Hematopoietic multipotent progenitor cell treated with erythropoietin and hydrocortisone succinate and interleukin-3 and kit ligand, for 8 days (in vitro differentiated cells): ENCODE measurements around the gene IL2RA.

Experiments
- DNase-seq: peaks from one replicate; pipeline ENCODE4 v3.0.0-alpha.2; 2015

The IL2RA gene

DNA sequence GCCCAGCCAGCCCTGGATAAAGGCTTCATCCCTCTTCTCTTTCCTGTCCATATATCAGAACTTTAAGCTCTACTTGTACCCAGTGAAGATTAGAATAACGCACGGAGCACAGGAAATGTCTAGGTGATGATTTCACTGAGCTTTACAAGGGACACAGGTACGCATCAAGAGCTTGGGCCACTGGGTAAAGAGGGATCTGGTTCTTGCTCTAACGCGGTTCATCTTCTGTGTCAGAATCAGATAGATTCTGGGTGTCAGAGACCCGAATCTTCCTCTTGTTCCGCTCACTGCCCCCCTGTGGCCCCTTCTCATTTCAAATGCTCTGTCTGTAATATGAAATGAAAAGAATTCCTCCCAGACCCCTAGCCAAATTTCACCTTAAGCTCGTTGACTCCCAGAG lies 24.7 kb downstream of the IL2RA start:
- DNase-seq: no peak

DNA sequence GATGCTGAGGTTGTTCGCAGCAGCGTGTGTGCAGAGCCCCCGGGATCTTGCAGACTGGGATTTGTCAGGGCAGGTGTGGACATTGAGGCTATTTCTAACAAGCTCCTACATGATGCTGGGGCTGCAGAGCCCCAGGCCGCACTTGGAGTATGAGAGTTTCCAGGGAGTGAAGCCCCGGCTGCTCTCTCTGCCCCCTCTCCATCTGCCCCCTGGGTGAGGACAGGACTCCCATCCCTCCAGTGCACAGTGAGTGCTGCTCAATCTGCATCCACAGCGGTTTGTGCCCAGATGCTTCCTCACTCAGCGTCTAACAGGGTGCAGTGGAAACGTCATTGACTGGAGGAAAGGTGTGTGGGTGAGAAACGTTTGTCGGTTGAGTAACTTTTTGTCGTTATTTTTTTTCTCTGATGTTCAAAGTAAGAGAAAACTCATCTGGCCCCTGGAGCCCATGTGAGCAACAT lies 25.3 kb downstream of the IL2RA start:
- no peak for DNase-seq

DNA sequence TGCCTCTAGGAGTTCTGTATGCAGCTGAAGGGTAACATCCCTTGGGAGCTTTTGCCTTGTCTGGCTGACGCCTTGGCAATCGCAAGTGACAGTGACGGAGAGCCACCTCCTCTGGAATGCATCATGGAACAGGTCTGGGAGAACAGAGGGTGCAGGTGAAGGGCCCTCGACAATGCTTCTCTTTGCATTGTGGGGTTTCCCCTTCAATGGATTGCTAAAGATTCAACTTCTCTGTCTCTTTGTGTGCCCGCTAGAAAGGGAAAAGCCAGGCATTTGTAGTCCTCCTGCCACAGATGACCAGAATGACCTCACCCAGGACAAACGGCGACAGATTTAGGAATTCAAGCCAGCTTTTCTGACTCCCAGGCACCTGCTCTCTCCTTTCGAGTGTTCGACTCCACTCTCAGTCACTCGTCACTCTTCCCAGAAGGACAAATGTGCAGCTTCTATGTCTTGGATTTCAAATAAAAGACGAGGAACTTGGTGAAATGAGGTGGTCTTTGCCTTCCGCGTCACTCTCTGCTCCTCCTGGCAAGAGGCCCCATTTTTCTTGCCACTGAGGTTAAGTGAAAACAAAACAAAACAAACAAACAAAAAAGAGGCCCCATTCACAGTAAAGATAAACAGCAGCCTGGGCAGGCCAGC lies 26.1 kb downstream of the IL2RA start:
- DNase-seq: no peak

DNA sequence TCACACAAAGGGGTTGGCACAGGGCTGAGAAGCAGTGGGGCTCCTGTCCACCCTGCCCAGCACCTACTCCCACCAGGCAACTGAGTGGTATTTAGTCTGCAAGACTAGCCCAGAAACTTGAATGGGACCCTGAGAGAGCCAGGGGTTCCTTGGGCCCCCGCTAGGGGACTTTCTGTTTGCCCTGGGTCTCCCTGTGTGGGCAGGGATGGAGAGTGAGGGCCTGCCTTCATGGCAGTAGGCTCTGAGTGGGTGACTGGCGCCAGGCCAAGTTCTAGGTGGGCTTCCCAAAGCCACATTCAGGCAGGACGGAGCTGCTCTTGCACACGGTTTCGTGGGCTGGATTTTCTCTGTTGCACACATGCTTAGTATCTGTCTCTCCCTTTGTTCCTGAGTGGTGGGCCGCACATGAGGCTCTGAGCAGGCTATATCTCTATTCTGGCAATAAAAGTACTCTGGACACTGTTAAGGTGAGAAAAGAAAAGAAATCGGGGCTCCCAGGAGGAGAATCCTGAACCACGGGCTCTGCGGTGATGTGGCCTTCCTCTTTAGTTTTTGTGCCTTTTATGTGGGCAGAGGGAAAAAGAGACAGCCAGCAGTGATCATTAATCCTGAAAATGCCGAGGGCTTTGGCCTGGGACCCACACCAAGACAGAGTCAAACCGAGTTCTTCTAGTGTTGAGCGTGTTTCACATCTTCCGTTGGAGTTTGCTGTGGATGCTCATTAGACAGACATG lies 26.9 kb downstream of the IL2RA start:
- DNase-seq: no peak

DNA sequence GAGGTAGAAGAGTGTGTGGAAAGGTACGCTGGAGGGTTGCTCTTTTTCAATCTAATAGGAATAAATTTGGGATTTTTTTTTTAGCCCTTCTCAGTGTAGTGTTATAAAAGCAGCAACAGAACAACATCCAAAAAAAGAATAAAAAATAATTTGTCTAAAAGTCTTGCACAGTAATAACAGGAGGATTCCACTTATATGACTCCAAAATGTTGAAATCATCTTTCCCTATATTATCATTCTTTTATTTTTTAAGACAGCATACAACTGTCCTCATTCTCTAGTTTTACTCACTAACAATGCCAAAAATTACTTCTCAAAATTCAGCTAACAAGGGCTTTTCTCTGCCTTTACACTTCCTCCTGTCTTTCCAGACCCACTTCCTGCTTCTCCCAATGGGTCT lies 27.8 kb downstream of the IL2RA start:
- DNase-seq: no peak

DNA sequence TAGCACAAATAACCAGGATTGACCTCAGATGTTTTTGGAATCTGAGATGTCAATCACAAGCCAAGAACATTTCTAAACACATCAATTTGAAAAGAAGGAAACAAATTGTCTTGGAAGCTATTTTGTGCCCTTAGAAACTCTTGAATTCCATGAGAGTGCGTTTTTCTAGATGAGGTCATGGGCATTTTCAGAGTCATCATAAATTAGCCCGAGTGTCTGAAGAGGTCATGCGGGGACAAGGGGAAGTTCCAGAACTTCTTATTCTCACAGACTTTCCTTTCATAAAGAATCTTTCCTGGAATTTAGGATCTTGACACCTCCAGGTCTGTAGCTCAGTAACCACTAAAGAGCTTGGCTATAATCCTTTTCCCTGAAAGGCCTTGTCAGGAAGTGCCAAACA lies 28.2 kb downstream of the IL2RA start:
- no peak for DNase-seq

DNA sequence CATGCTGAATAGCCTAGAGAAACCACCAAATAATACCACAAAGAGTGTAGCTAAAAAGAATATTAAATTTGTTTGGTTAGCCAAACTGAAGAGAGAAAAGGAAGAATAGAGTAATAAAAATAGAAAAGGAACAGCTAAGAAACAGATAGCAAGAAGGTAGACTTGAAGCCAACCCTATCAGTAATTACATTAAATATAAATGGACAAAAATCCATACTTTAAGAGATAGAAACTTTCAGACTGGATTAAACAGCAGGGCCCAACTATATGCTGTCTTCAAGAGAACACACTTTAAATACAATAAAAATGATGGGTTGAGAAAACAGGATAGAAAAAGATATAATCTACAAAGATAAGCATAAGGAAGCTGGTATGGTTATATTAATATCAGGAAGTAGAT lies 31.2 kb downstream of the IL2RA start:
- no peak for DNase-seq

DNA sequence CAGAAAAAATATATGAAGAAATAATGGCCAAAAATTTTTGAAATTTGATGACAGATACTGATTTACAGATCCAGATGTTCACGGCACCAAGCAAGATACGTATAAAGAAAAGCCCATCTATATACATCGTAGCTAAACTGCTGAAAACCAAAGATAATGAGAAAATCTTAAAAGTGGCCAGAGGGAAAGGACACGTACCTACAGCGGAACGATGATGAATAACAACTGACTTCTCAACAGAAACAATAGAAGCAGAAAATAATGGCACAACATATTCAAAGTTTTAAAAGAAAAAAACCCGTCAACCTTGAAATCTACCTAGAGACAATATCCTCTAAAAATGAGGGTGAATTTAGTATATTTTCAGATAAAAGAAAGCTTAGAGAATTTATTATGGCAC lies 31.9 kb downstream of the IL2RA start:
- DNase-seq: no peak

DNA sequence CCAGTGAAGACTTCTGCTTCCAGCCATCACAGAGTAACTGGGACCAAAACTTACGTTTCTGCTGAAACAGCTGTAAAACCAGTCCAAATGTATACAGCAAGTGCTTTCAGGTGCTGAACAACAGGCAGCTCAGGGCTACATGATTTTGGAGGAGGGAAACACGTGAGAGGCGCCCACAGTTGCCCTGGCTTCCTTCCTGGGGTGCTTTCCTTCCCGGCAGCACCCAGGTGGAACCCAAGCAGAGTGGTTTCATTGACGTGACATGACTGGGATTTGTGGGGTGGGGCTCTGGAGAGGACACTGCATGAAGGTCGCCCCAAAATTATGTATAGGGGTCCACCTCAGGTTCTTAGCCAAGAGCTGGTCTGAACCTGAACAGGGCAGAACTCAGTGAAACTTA lies 34.2 kb downstream of the IL2RA start:
- no peak for DNase-seq

DNA sequence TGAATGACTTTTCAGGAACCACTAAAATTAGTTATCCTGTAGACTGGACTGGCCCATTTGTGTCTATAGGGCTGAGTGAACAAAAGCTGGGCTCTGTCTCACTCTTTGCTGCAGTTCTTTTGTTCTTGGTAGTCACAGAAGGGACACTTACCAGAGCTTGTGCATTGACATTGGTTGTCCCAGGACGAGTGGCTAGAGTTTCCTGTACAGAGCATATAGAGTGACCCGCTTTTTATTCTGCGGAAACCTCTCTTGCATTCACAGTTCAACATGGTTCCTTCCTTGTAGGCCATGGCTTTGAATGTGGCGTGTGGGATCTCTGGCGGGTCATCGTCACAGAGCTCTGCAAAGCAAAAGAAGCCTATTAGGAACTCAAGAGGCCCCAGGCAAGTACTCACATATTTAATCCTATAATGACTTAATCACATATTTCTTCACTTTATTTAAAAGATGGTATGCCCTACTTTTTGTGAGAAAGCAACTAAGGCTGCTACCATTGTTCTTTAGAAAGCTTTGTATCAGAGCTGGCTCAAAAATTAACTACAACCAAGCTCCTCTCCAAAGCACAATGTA lies 36.4 kb downstream of the IL2RA start:
- no peak for DNase-seq

DNA sequence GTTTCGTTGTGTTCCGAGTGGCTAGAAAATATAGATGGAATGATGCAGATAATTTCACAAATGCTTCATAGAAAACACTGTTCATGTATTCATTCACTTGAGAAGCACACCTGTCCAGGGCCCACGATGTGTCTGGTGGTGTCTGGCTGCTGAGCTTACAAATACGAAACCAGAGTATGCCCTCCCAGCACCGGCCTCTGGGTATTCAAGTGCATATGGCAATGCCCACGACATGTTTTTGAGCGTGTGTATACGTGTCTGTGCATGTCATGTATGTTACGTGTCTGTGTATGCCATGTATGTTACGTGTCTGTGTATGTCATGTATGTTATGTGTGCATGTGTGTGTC lies 37.9 kb downstream of the IL2RA start:
- DNase-seq: no peak

DNA sequence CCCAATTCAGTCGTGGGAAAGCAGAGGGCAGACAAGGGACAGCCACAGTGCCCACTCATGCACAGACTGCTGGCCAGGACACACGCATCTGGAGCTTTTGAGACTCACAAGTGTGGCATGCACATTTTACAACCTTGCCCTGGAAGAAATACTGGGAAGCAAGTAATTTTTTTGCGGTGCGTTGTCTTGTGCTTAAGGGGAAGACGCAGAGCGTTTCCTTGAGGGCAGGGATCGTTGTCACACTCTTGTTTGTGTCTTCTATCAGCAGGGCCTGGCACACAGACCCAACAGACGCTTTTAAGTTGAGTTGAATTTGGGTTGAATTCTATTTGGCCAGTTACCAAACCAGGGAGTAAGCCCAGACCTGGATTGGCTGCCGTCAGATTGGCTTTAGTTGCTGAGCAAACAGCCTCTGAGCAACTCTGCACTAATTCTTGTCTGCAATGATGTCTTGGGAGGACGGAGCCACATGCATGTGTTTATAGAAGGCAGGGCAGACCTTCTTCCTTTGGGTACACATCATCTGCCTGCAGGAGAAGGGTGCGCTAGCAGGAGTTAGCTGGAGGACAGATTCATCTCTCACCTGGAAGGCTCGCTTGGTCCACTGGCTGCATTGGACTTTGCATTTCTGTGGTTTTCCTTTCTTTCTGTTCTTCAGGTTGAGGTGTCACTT lies 38.4 kb downstream of the IL2RA start:
- no peak for DNase-seq

DNA sequence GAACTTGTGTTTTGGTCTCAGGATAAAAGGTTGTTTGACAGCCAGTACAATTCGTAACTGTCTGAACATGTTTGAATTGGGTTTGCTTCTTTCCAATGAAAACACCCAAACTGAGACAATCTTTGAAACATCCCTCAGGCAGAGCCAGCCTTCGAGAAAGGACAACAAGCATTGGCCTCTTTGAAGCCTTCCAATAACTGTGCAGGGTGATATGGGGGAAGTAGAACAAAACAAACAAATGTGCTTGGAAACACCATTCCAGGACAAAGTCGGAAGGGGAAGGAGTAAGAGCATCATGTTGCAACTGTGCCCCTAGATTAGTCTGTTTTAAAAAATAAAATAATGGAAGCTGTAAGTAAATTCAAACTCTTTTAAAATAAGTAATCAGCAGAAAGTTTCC lies 39.5 kb downstream of the IL2RA start:
- DNase-seq: no peak

DNA sequence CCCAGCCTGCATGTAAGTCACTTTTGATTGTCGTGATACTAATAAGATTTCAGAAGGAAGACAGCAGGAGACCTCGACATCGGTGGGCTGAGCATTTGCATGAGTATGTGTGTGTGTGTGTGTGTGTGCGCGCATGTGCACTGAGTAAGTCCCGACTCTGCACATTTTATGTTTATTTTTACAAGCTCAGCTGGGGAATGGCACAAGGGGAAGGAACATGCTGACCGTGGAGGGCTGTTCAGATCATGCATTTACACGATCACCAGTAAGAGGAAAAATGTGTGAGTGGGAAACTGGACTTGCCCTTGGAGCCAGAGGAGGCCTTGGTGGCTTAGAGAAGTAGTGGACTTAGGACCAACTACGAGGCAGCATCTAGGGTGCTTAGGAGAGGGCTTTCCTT lies 41.3 kb downstream of the IL2RA start:
- DNase-seq: no peak

DNA sequence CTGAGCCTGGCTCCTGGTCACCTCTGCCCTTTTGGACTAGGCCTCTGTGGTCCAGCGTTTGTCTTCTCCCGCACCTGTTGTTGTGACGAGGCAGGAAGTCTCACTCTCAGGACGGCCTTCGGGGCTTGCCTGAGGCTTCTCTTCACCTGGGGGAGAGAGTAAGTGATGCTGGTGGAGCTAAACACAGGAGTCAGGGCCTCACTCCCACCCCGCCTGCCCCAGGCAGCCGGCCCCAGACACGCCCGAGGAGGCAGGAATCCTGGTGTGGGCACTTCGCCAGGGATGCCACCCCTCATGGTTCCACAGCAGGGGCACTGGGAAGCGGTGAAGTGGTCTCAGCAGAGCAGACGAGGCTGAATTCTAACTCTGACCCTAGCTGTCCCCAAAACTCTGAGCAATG lies 42.4 kb downstream of the IL2RA start:
- no peak for DNase-seq

DNA sequence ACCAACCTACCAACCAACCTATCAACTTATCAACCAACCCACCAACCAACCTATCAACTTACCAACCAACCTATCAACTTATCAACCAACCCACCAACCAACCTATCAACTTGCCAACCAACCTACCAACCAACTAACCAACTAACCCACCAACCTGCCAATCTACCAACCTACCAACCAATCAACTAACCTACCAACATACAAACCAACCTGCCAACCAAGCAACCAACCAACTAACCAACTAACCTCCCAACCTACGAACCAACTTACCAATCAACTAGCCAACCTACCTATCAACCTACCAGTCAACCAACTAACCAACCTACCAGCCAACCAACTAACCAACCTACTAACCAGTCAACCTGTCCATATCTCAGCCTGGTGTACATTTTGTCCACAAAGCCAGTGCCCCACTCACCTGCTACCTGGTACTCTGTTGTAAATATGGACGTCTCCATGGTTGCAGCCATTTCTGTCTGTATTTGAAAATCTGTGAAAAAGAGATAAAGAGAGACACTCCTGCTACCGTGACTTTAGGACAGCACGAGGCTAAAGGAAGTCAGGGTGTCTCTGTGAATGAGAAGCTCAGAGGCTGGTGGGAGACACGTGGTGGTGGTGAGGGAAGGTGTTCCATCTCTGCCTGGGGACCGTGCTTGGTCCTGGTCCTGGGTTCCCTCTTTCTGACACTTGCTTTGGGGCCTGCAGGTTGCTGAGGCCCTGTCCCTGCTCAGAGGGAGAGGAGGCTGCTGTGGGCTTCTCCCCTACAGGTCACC lies 43.0 kb downstream of the IL2RA start:
- DNase-seq: no peak

DNA sequence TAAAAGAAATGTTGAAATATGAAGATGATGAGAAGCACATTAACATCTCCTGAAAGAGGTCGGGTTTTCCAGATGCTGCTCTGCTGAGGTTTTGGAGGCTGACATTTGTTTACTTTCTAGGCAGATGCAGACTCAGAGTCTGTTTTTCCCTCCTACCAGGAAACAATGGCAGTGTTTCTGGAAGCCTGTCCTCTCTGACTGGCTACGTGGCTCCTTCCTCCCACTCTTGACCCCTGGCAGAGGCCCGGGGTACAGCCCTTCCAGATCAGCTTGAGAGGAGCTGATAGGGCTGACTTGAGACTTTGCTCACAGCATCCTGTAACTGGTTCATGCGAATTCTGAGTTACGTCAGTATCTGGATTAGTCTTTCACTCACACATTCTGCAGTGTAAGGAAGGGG lies 43.7 kb downstream of the IL2RA start:
- no peak for DNase-seq

DNA sequence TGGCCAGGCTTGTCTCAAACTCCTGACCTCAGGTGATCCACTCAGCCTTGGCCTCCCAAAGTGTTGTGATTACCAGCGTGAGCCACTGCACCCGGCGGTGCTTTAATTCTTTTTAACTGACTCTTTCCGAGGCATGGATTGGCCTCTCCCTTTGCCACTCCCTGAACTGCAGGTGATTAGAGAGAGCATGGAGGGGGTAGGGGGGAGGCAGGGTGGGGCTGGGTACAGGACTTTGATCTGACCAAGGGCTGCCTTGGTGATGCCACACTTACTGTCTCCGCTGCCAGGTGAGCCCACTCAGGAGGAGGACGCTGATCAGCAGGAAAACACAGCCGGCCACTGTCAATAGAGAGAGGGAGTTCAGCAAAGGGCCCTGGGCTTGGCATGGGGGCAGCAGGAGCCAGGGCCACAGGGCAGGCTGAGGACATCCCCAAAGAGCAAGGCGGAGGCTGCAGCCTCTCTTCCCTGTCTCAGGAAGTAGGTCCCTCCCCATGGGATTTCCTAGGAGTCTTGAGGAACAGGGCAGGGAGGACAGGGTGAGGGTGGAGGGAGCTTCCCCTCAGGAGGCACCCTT lies 44.3 kb downstream of the IL2RA start:
- DNase-seq: no peak

DNA sequence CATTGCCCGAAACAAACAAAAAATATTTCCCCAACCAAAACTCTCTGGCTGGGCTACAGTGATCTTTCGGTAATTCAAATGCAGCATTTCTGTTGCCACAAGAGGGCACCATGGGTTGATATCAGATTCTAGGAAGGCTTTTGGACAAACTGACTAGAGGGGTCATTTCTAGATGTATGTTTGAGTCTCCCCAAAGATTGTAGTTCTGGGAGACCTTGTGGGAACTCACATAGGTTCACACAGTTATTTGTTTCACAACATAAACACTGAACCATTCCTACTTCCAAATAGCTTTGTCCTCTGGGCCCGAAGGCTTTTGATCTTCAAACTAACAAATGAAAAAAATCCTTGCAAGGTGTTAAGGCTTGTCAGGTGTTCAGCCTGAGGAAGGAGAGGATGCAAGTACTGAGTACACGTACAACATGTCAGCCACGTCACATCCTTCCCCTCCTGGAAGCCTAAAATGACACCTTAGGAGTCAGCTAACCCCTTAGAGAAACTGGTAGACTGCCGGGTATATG lies 47.9 kb downstream of the IL2RA start:
- peak; percentile 83 for DNase-seq

DNA sequence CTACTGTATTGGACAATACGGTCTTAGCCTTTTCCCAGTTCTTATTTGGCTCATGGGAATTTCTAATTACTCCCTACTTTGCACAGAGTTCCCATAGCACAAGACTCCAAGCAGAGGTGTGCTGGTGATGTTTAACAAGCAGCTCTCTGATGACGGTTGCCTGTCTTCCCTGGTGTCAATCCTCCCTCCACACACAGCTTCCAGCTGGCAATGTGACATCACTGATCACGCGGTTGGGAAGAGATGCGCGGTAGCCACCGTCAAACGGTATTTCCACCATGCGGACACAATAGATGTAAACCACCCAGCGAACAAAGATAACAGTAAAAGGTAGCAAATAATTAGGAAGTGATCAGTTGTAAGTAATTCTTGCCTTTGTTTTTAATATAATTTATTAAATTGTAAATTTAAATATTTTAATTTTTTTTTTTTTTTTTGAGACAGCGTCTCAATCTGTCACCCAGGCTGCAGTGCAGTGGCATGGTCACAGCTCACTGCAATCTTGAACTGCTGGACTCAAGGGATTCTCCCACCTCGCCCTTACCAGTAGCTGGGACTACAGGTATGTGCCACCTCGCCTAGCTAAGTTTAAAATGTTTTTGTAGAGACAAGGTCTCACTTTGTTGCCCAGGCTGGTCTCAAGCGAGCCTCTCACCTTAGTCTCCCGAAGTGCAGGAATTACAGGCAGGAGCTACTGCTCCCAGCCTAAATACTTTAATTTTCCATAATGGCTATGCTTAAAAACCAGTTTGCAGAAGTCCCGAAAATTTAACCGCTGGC lies 48.6 kb downstream of the IL2RA start:
- no peak for DNase-seq

DNA sequence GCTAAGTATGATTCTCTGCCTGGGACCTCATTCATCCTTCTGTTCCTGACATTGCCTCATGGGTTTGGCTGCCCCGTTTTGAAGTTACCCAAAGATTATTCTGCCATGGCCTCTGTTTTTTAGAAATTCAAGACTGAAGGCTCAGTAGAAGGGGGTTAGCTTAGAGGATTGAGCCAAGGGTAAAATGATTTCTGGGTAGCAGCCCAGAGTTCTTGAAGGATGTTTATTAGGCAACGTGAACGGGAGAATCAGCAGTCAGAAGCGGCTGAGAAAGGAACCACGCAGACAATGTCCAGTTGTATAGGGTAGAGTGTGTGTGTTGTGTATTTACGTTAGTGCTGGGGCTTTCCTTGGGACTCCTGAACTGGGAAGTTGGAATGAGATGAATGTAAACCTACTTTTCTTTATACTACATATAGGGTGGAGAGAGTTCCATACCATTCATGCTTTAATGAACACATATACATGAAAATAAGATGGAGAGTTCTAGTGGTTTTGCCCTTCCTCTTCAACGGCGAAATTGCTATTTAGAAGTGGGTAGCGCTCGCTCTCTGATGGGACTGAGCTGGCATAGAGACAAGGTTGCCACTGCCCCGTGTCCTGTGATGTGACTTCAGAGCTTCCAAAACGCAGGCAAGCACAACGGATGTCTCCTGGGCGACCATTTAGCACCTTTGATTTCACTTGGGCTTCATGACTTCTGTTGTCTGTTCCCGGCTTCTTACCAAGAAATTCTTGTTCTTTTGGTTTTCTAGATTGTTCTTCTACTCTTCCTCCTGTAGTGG lies 49.9 kb downstream of the IL2RA start:
- no peak for DNase-seq
